HepG2 (cell line): ENCODE results near the gene ARHGEF4. TPM values are rescaled to one million over a fixed set of nuclear protein-coding genes. Genes with fewer than 3 reads are reported as not detected.

Experiments used
- ATAC-seq: fragments of 200-7000 bp; cut with Tn5 transposase; 3 replicates; pipeline ENCODE4 v1.9.1; 2020; ENCODE audit warnings: mild to moderate bottlenecking, moderate library complexity
- BruUV-seq: library from RNA; stranded (reverse); fragments of 400-500 nt; replicated peaks from 2 replicates; lab custom pipeline; 2021; lab: Mats Ljungman, UMichigan
- CTCF ChIA-PET: fragments of 300-600 bp; formaldehyde crosslinking; extraction: SDS; loops from one replicate; lab custom pipeline; 2021; ENCODE audit warnings: low total read pairs, inconsistent platforms, low intra/inter-chr PET ratio; lab: Yijun Ruan, JAX
- POLR2A ChIA-PET: fragments of 350-600 bp; sonication (Branson Sonifier 250); formaldehyde crosslinking; loops from one replicate; lab custom pipeline; 2020; ENCODE audit warnings: antibody characterized with exemption, inconsistent platforms; lab: Yijun Ruan, JAX
- DNase-seq: peaks from one replicate; pipeline ENCODE4 v3.0.0-alpha.2; 2015; ENCODE audit warnings: low spot score
- FAIRE-seq: peaks from 3 replicates; lab custom pipeline; 2011; peaks lifted over from hg19 to GRCh38; lab: Jason Lieb, UNC
- H2AFZ ChIP-seq: one replicate; pipeline ENCODE4 v1.6.1; 2011; ENCODE audit warnings: low read length, inconsistent platforms
- H3K27ac ChIP-seq: fragments of 300-600 bp; 3 replicates; pipeline ENCODE4 v1.8.0; 2011; ENCODE audit warnings: mixed run types, mild to moderate bottlenecking, mixed read lengths, low read length, inconsistent platforms; ENCODE audit not compliant: insufficient read depth; ENCODE audit errors: extremely low read length
- H3K27me3 ChIP-seq, 2 experiments: fragments of 200-600 bp in 1 of 2; 2 replicates in 1 of 2; 3 replicates in 1 of 2; pipeline versions ENCODE4 v1.6.0 to v1.8.0; 2011; ENCODE audit warnings: low read length in 2 of 2, mild to moderate bottlenecking in 2 of 2, moderate library complexity in 2 of 2, inconsistent platforms in 1 of 2; ENCODE audit not compliant: insufficient read depth in 2 of 2, control insufficient read depth in 1 of 2
- H3K36me3 ChIP-seq, 2 experiments: fragments of 200-600 bp in 1 of 2; replicated peaks in 1 of 2; 2 replicates in 1 of 2; 3 replicates in 1 of 2; pipeline versions ENCODE4 v1.5.1 to v1.8.0; 2011; ENCODE audit warnings: low read length in 2 of 2, inconsistent platforms in 1 of 2; ENCODE audit not compliant: insufficient read depth in 2 of 2, control insufficient read depth in 1 of 2
- H3K4me1 ChIP-seq: 2 replicates; pipeline ENCODE4 v1.5.1; 2012; ENCODE audit warnings: low read length, inconsistent platforms; ENCODE audit not compliant: insufficient read depth
- H3K4me2 ChIP-seq: 2 replicates; pipeline ENCODE4 v1.6.0; 2011; ENCODE audit warnings: low read depth, low read length, inconsistent platforms
- H3K4me3 ChIP-seq, 3 experiments: fragments of 200-600 bp in 1 of 3; sonication (generic), shearing (Covaris generic) in 1 of 3; replicated peaks in 1 of 3; 2 replicates each; pipeline ENCODE4 v1.5.1; 2011 to 2016; ENCODE audit warnings: low read length in 3 of 3, inconsistent platforms in 2 of 3, low read depth in 2 of 3, mild to moderate bottlenecking in 2 of 3, control low read depth in 1 of 3, mixed read lengths in 1 of 3; ENCODE audit not compliant: insufficient read depth in 1 of 3
- H3K79me2 ChIP-seq: one replicate; pipeline ENCODE4 v1.6.1; 2011; ENCODE audit warnings: low read length, inconsistent platforms; ENCODE audit not compliant: insufficient read depth
- H3K9ac ChIP-seq: 2 replicates; pipeline ENCODE4 v1.6.0; 2011; ENCODE audit warnings: mild to moderate bottlenecking, low read depth, low read length, inconsistent platforms; ENCODE audit not compliant: insufficient read depth
- H3K9me3 ChIP-seq: 2 replicates; pipeline ENCODE4 v1.5.1; 2012; ENCODE audit warnings: mild to moderate bottlenecking, low read length
- H4K20me1 ChIP-seq: 2 replicates; pipeline ENCODE4 v1.6.0; 2011; ENCODE audit warnings: inconsistent platforms, mild to moderate bottlenecking, low read length, moderate library complexity; ENCODE audit not compliant: insufficient read depth
- MED1 ChIP-seq: sonication (generic); formaldehyde crosslinking; IDR thresholded peaks from 2 replicates; pipeline ENCODE4 v1.4.0; 2020; ENCODE audit warnings: missing genetic modification reagents
- MIER3 ChIP-seq: IDR thresholded peaks from 2 replicates; pipeline ENCODE4 v1.6.1; 2016; ENCODE audit warnings: missing compliant biosample characterization, borderline replicate concordance
- MTERF4 ChIP-seq: sonication (generic); formaldehyde crosslinking; IDR thresholded peaks from 2 replicates; pipeline ENCODE4 v1.8.0; 2023; ENCODE audit warnings: mild to moderate bottlenecking, missing genetic modification reagents
- SPEN ChIP-seq: sonication (generic); formaldehyde crosslinking; IDR thresholded peaks from 2 replicates; pipeline ENCODE4 v1.5.1; 2020; ENCODE audit warnings: low read depth, mild to moderate bottlenecking, missing genetic modification reagents
- TCF12 ChIP-seq, 2 experiments: fragments of 450-650 bp in 1 of 2; sonication (generic) in 1 of 2; formaldehyde crosslinking in 1 of 2; IDR thresholded peaks; 2 replicates each; pipeline versions ENCODE4 v1.6.1 to v1.8.0; 2017 to 2022; ENCODE audit warnings: antibody characterized with exemption in 1 of 2, mild to moderate bottlenecking in 1 of 2, missing genetic modification reagents in 1 of 2, moderate library complexity in 1 of 2
- YY1 ChIP-seq: IDR thresholded peaks from 2 replicates; pipeline ENCODE4 v1.6.1; 2011; ENCODE audit warnings: low read length, low read depth, moderate library complexity, mild to moderate bottlenecking; ENCODE audit not compliant: insufficient read depth, insufficient replicate concordance
- ZBTB42 ChIP-seq: sonication (generic); formaldehyde crosslinking; IDR thresholded peaks from 2 replicates; pipeline ENCODE4 v1.5.0; 2020; ENCODE audit warnings: mild to moderate bottlenecking, missing genetic modification reagents
- ZC3H4 ChIP-seq: sonication (generic); formaldehyde crosslinking; IDR thresholded peaks from 2 replicates; pipeline ENCODE4 v1.4.0; 2020; ENCODE audit warnings: missing genetic modification reagents, borderline replicate concordance
- ZNF3 ChIP-seq: IDR thresholded peaks from 2 replicates; pipeline ENCODE4 v1.7.0; 2017; ENCODE audit warnings: inconsistent platforms
- ZNF547 ChIP-seq: sonication (generic); formaldehyde crosslinking; IDR thresholded peaks from 2 replicates; pipeline ENCODE4 v1.5.1; 2020; ENCODE audit warnings: mild to moderate bottlenecking, missing genetic modification reagents
- ZNF558 ChIP-seq: sonication (generic); formaldehyde crosslinking; IDR thresholded peaks from 2 replicates; pipeline ENCODE4 v1.9.0; 2022; ENCODE audit warnings: mild to moderate bottlenecking, missing genetic modification reagents, borderline replicate concordance
- ZNF747 ChIP-seq: sonication (generic); formaldehyde crosslinking; IDR thresholded peaks from 2 replicates; pipeline ENCODE4 v1.8.1; 2023; ENCODE audit warnings: missing genetic modification reagents, mild to moderate bottlenecking, borderline replicate concordance
- ZNF891 ChIP-seq: sonication (generic); formaldehyde crosslinking; IDR thresholded peaks from 2 replicates; pipeline ENCODE4 v1.5.0; 2020; ENCODE audit warnings: mild to moderate bottlenecking, missing genetic modification reagents
- WGBS: methylation state at CpG from one replicate; pipeline ENCODE4 v1.1.6; 2017; ENCODE audit warnings: low lambda C conversion rate; 5-methylcytosine and 5-hydroxymethylcytosine counted together
- in situ Hi-C: cut with HindIII; loops from 2 replicates; pipeline ENCODE4 v1.10.0; 2017; ENCODE audit warnings: low pct_unique_long_range_greater_than_20kb; ENCODE audit not compliant: extremely low pct_ligation_motif_present
- intact Hi-C: fragments of 100-400 bp; cut with micrococcal nuclease; formaldehyde crosslinking; loops from one replicate; pipeline ENCODE4 v1.10.0; 2022; ENCODE audit not compliant: unreplicated experiment
- polyA plus RNA-seq, 8 experiments: library from polyadenylated mRNA; depleted of rRNA in 3 of 8; stranded (reverse) in 7 of 8; unstranded in 1 of 8; fragments of >200 nt; fragmentation: Illumina TruSeq in 4 of 8; extraction: Trizol in 4 of 8; gene quantifications; 2 replicates each; pipeline versions ENCODE4 v1.2.1 to v1.2.3, GENCODE V29; 2011 to 2016; ENCODE audit warnings: low read depth in 4 of 8, missing spikeins in 1 of 8, mixed read lengths in 1 of 8; ENCODE audit not compliant: insufficient read depth in 1 of 8
- total RNA-seq, 5 experiments: library from RNA; depleted of rRNA; stranded (reverse); fragments of >200 nt; fragmentation: Illumina TruSeq; extraction: Trizol; gene quantifications; 2 replicates each; pipeline ENCODE4 v1.2.3, GENCODE V29; 2016; ENCODE audit warnings: low read depth in 1 of 5
- TF ChIP-seq, protein P1 (sequence below): sonication (generic); formaldehyde crosslinking; IDR thresholded peaks from 2 replicates; pipeline ENCODE4 v1.5.0; 2020; ENCODE audit warnings: missing genetic modification reagents

Gene ARHGEF4
- total and polyA plus RNA-seq, 2 of the 13 experiments (the other 11 are each of a cell fraction or from before 2014, with no cell fraction given), result 0.11 to 0.13 TPM

DNA sequence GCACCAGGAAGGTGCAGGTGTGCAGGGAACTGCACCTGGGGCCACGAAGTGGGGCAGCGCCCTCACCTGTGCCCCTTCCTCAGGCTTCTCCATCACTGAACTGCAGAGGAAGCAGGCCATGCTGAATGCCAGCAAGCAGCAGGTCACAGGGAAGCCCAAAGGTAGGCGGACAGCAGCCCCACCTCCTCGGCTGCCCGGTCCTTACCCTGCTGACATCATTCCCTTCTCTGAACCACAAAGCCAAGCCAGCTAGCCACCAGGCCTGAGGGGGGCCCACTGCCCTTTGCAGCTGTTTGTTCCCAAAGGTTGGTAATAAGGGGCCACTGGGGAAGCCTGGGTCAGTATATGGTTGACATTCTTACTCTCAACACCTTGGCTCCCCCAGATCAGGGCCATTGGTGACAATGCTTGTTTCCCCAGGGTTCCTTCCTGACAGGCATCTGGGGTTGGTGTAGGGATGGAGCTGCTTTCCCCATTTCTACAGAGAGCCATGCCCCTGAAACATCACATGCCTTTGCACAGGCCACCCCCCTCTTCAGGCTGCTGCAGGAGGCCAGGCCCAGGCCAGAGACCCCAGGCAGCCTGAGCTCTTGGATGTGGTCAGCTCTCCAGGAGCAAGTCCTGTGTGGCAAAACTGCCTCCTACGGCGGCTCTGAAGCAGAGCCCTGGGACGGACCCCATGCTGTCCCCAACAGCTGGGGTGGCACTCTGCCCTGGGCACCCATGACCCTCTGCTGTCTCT is 208.7 kb downstream of the ARHGEF4 start:
- ChIA-PET POLR2A (no interaction called here), CTCF (no interaction called here)
- in situ Hi-C loops, result no loop called here
- no peak overlapping the region for H2AFZ ChIP-seq
- no peaks in the 10 kb centered on the region for H3K9me3 ChIP-seq
- peak; percentile 8 for ATAC-seq
- no peaks in the 10 kb centered on the region for H3K4me1 ChIP-seq
- WGBS, result 100% methylated on average over 2 of the region's 8 CpGs
- no peaks in the 10 kb centered on the region for H3K27me3 ChIP-seq
- BruUV-seq, result no TSS peak
- no peak overlapping the region for H3K4me3 ChIP-seq
- H3K36me3 ChIP-seq, result peaks cover 23 to 37% of the 10 kb centered on the region in 2 experiments; a peak in 4 of 5 replicates
- no peak for DNase-seq
- no peak overlapping the region for H3K4me2 ChIP-seq
- TF ChIP-seq ZNF747 (CRISPR knock-in tag) (no peak), ZNF558 (CRISPR knock-in tag) (no peak), ZC3H4 (CRISPR knock-in tag) (no peak), YY1 (no peak), SPEN (CRISPR knock-in tag) (no peak), TCF12 (IDR thresholded peaks at IDR 0.05) (no peak), TCF12 (CRISPR knock-in tag; IDR thresholded peaks at IDR 0.05) (no peak), MED1 (CRISPR knock-in tag) (no peak), ZNF547 (no peak), ZNF891 (CRISPR knock-in tag) (no peak), ZBTB42 (CRISPR knock-in tag) (no peak), MTERF4 (CRISPR knock-in tag) (no peak), ZNF3 (CRISPR knock-in tag) (no peak), MIER3 (CRISPR knock-in tag) (no peak)
- TF ChIP-seq, protein P1, sequence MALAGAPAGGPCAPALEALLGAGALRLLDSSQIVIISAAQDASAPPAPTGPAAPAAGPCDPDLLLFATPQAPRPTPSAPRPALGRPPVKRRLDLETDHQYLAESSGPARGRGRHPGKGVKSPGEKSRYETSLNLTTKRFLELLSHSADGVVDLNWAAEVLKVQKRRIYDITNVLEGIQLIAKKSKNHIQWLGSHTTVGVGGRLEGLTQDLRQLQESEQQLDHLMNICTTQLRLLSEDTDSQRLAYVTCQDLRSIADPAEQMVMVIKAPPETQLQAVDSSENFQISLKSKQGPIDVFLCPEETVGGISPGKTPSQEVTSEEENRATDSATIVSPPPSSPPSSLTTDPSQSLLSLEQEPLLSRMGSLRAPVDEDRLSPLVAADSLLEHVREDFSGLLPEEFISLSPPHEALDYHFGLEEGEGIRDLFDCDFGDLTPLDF, result no peak
- TF ChIP-seq, all 625 proteins: peak for 0
- intact Hi-C loops, result no loop called here
- Histone ChIP-seq H3K79me2 (no peaks in the 10 kb centered on the region), H3K27ac (no peak overlapping the region), H4K20me1 (no peaks in the 10 kb centered on the region; the same call in none of the 2 replicates), H3K9ac (no peak overlapping the region)
- FAIRE-seq, result no peak
